H1 (cell line): ENCODE measurements around the gene ITPR3. TPM values are rescaled to one million over a fixed set of nuclear protein-coding genes. Genes with fewer than 3 reads are reported as not detected.
A peak's percentile ranks its signal among the peaks of the same experiment; 100 is the strongest.

Experiments
- CTCF ChIA-PET: fragments of 300-600 bp; sonication (Branson Sonifier 250); formaldehyde crosslinking; loops from one replicate; lab custom pipeline; 2021; ENCODE audit not compliant: partially characterized antibody; lab: Charles Lee
- POLR2A ChIA-PET: fragments of 300-600 bp; sonication (Branson Sonifier 250); formaldehyde crosslinking; loops from one replicate; lab custom pipeline; 2021; ENCODE audit warnings: inconsistent platforms; ENCODE audit not compliant: partially characterized antibody; lab: Charles Lee
- DNase-seq, 2 experiments: peaks; one replicate each; pipeline versions ENCODE4 v3.0.0 to v3.0.0-alpha.2; 2010 to 2022; ENCODE audit warnings: low spot score in 2 of 2, low read depth in 1 of 2, mixed read lengths in 1 of 2
- FAIRE-seq: peaks from 2 replicates; lab custom pipeline; 2011; peaks lifted over from hg19 to GRCh38; lab: Jason Lieb, UNC
- H2AFZ ChIP-seq: 2 replicates; pipeline ENCODE4 v1.8.1; 2012; ENCODE audit warnings: low read length, inconsistent platforms
- H2AK5ac ChIP-seq: 2 replicates; pipeline ENCODE4 v1.6.1; 2013; ENCODE audit warnings: low read depth, low read length
- H2BK120ac ChIP-seq: replicated peaks from 2 replicates; pipeline ENCODE3; 2013; ENCODE audit warnings: low read depth, low read length, inconsistent platforms
- H2BK12ac ChIP-seq: 2 replicates; pipeline ENCODE4 v1.6.1; 2013; ENCODE audit warnings: low read depth, low read length
- H2BK15ac ChIP-seq: 2 replicates; pipeline ENCODE4 v1.6.1; 2013; ENCODE audit warnings: low read length
- H2BK20ac ChIP-seq: 2 replicates; pipeline ENCODE4 v1.6.1; 2013; ENCODE audit warnings: low read length
- H2BK5ac ChIP-seq: 2 replicates; pipeline ENCODE4 v1.6.1; 2013; ENCODE audit warnings: low read depth, low read length
- H3K14ac ChIP-seq: 2 replicates; pipeline ENCODE4 v1.6.1; 2013; ENCODE audit warnings: inconsistent platforms; ENCODE audit not compliant: insufficient read length
- H3K18ac ChIP-seq: 2 replicates; pipeline ENCODE4 v1.6.1; 2013; ENCODE audit warnings: low read length; ENCODE audit errors: extremely low read depth
- H3K23ac ChIP-seq: 2 replicates; pipeline ENCODE4 v1.6.1; 2013; ENCODE audit warnings: inconsistent platforms; ENCODE audit not compliant: insufficient read length
- H3K23me2 ChIP-seq: 2 replicates; pipeline ENCODE4 v1.6.1; 2013; ENCODE audit warnings: low read depth, low read length
- H3K27ac ChIP-seq: 2 replicates; pipeline ENCODE4 v1.6.1; 2011; ENCODE audit warnings: low read depth, low read length, inconsistent platforms
- H3K27me3 ChIP-seq, 4 experiments: replicated peaks in 1 of 4; 1 replicate in 1 of 4; 2 replicates in 3 of 4; pipeline versions ENCODE4 v1.6.1 to v1.8.1; 2011 to 2013; ENCODE audit warnings: low read length in 3 of 4, mild to moderate bottlenecking in 3 of 4, inconsistent platforms in 2 of 4, mixed read lengths in 2 of 4, moderate library complexity in 1 of 4; ENCODE audit not compliant: control insufficient read depth in 3 of 4, insufficient read depth in 3 of 4; ENCODE audit errors: extremely low read depth in 1 of 4
- H3K36me3 ChIP-seq, 4 experiments: 2 replicates each; pipeline versions ENCODE4 v1.6.1 to v1.8.1; 2011 to 2013; ENCODE audit warnings: mild to moderate bottlenecking in 4 of 4, low read length in 3 of 4, moderate library complexity in 2 of 4, control low read depth in 1 of 4, inconsistent platforms in 1 of 4; ENCODE audit not compliant: insufficient read depth in 4 of 4, control insufficient read depth in 2 of 4
- H3K4ac ChIP-seq: replicated peaks from 2 replicates; pipeline ENCODE3; 2013; ENCODE audit warnings: low read length, low read depth, mixed read lengths, inconsistent platforms; ENCODE audit not compliant: insufficient read length
- H3K4me1 ChIP-seq, 4 experiments: replicated peaks in 1 of 4; 1 replicate in 1 of 4; 2 replicates in 3 of 4; pipeline versions ENCODE4 v1.6.1 to v1.8.1; 2011 to 2013; ENCODE audit warnings: low read length in 3 of 4, inconsistent platforms in 2 of 4, mixed read lengths in 1 of 4; ENCODE audit not compliant: insufficient read depth in 4 of 4, control insufficient read depth in 3 of 4
- H3K4me2 ChIP-seq, 2 experiments: 2 replicates each; pipeline versions ENCODE4 v1.6.1 to v1.8.1; 2011 to 2013; ENCODE audit warnings: low read depth in 2 of 2, low read length in 2 of 2, control low read depth in 1 of 2, inconsistent platforms in 1 of 2, mild to moderate bottlenecking in 1 of 2; ENCODE audit not compliant: insufficient read depth in 1 of 2
- H3K4me3 ChIP-seq, 4 experiments: fragments of 200-600, 300-600 bp in 1 of 4; sonication (generic), shearing (Covaris generic), sonication (Bioruptor Twin) in 1 of 4; 2 replicates each; pipeline versions ENCODE4 v1.5.1 to v1.8.1; 2011 to 2016; ENCODE audit warnings: low read length in 4 of 4, low read depth in 3 of 4, control low read depth in 2 of 4, inconsistent platforms in 2 of 4, mild to moderate bottlenecking in 2 of 4, mixed read lengths in 1 of 4, moderate library complexity in 1 of 4; ENCODE audit not compliant: insufficient read depth in 2 of 4; ENCODE audit errors: extremely low read depth in 1 of 4
- H3K56ac ChIP-seq: replicated peaks from 2 replicates; pipeline ENCODE3; 2013; ENCODE audit warnings: low read depth, mild to moderate bottlenecking, mixed read lengths, low read length, inconsistent platforms; ENCODE audit not compliant: insufficient read length
- H3K79me1 ChIP-seq: 2 replicates; pipeline ENCODE4 v1.6.1; 2013; ENCODE audit warnings: low read depth, low read length, control low read depth
- H3K79me2 ChIP-seq, 2 experiments: 2 replicates each; pipeline versions ENCODE4 v1.6.1 to v1.8.1; 2012 to 2013; ENCODE audit warnings: low read length in 2 of 2, mild to moderate bottlenecking in 2 of 2, inconsistent platforms in 1 of 2; ENCODE audit not compliant: insufficient read depth in 2 of 2, control insufficient read depth in 1 of 2
- H3K9ac ChIP-seq, 4 experiments: replicated peaks in 1 of 4; 1 replicate in 1 of 4; 2 replicates in 3 of 4; pipeline versions ENCODE4 v1.6.1 to v1.8.1; 2011 to 2013; ENCODE audit warnings: low read depth in 3 of 4, low read length in 3 of 4, control low read depth in 2 of 4, mild to moderate bottlenecking in 2 of 4, moderate library complexity in 2 of 4, inconsistent platforms in 1 of 4; ENCODE audit errors: extremely low read depth in 1 of 4
- H3K9me3 ChIP-seq, 2 experiments: 2 replicates each; pipeline versions ENCODE4 v1.6.1 to v1.8.1; 2012 to 2013; ENCODE audit warnings: mild to moderate bottlenecking in 2 of 2, moderate library complexity in 2 of 2, control low read depth in 1 of 2, inconsistent platforms in 1 of 2, low read depth in 1 of 2, low read length in 1 of 2, mixed read lengths in 1 of 2; ENCODE audit not compliant: insufficient read depth in 2 of 2
- H4K20me1 ChIP-seq, 2 experiments: replicated peaks in 1 of 2; 2 replicates each; pipeline versions ENCODE3 to v1.8.1; 2011 to 2013; ENCODE audit warnings: inconsistent platforms in 2 of 2, low read length in 2 of 2, mild to moderate bottlenecking in 1 of 2; ENCODE audit not compliant: insufficient read depth in 2 of 2, control insufficient read depth in 1 of 2
- H4K5ac ChIP-seq: 2 replicates; pipeline ENCODE4 v1.6.1; 2013; ENCODE audit warnings: low read length, low read depth, mixed read lengths, inconsistent platforms; ENCODE audit not compliant: insufficient read length
- H4K8ac ChIP-seq: 2 replicates; pipeline ENCODE4 v1.8.0; 2013; ENCODE audit warnings: mild to moderate bottlenecking, moderate library complexity, low read length, inconsistent platforms; ENCODE audit not compliant: insufficient read depth; ENCODE audit errors: extremely low read depth
- H4K91ac ChIP-seq: replicated peaks from 2 replicates; pipeline ENCODE3; 2013; ENCODE audit warnings: low read length, mixed read lengths, inconsistent platforms; ENCODE audit not compliant: insufficient read length
- EZH2 ChIP-seq: fragments of 200-600 bp; sonication (generic); IDR thresholded peaks from 2 replicates; pipeline ENCODE4 v1.7.1; 2012; ENCODE audit warnings: low read depth, mild to moderate bottlenecking, moderate library complexity, low read length, inconsistent platforms; ENCODE audit not compliant: severe bottlenecking
- TBP ChIP-seq: IDR thresholded peaks from 2 replicates; pipeline ENCODE4 v1.6.1; 2011; ENCODE audit warnings: low read depth, low read length, improper control_type of control experiment
- TCF12 ChIP-seq: IDR thresholded peaks from 2 replicates; pipeline ENCODE4 v1.6.1; 2011; ENCODE audit warnings: low read depth, mild to moderate bottlenecking, low read length
- WGBS, 2 experiments: shearing (Covaris generic) in 1 of 2; methylation state at CpG; one replicate each; pipeline versions ENCODE4 v1.1.6 to v1.1.7; 2013 to 2015; ENCODE audit warnings: low lambda C conversion rate in 2 of 2, mixed read lengths in 2 of 2, inconsistent platforms in 1 of 2, low coverage in 1 of 2, missing lambda C conversion rate in 1 of 2; ENCODE audit not compliant: insufficient replicate concordance in 2 of 2, insufficient coverage in 1 of 2, insufficient read length in 1 of 2; ENCODE audit errors: extremely low coverage in 1 of 2, missing lambda C conversion rate in 1 of 2; 5-methylcytosine and 5-hydroxymethylcytosine counted together
- polyA plus RNA-seq, 7 experiments: library from polyadenylated mRNA; depleted of rRNA in 3 of 7; stranded (reverse) in 5 of 7; unstranded in 2 of 7; fragments of >200 nt in 5 of 7; fragments of 200-250 nt in 2 of 7; gene quantifications; 1 replicate in 5 of 7; 2 replicates in 1 of 7; 4 replicates in 1 of 7; pipeline versions ENCODE4 v1.2.1 to v1.2.3, GENCODE V29; 2011 to 2013; ENCODE audit warnings: missing spikeins in 2 of 7, mixed read lengths in 2 of 7
- total RNA-seq: library from RNA; stranded (reverse); fragmentation: NEBNext Ultra II Directional; extraction: Animal tissue kit (Norgen Biotek cat#: 25700); gene quantifications from 2 replicates; pipeline ENCODE4 v1.2.1, GENCODE V29; 2021

The ITPR3 gene
- total and polyA plus RNA-seq, 2 of the 8 experiments (the other 6 are each of a cell fraction or from before 2014, with no cell fraction given): 29.1 to 45.7 TPM

DNA sequence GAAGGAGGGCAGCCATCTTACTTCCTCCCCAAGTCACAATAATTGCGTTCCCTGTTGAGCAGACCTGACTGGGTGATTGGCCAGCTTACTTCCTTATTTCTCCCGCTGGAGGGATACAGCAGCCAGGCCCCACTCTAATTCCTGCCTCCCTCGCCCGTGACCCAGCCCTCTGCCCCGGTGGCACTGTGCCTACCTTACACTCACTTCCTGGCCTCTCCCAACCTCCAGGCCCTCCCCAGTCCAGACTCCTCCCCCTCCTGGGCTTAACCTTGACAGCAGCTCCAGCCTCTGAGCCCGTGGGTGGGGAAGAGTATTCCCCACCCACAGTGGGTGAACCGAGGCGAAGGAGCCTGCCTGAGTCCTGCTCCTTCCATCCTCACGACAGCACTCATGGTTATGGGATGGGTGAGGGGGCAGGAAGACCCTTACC is 44.0 kb upstream of the ITPR3 start:
- Histone ChIP-seq H3K4me3 (no peak overlapping the region), H3K23ac (no peak overlapping the region), H4K8ac (peak overlapping the region; percentile 43; the same call in 1 of the 2 replicates), H3K27me3 (no peaks in the 10 kb centered on the region), H3K4me2 (no peak overlapping the region), H2AFZ (no peak overlapping the region), H2BK15ac (no peak overlapping the region), H2BK120ac (no peak overlapping the region), H3K79me1 (peaks cover 5% of the 10 kb centered on the region; the same call in 1 of the 2 replicates), H2BK12ac (no peak overlapping the region), H3K9me3 (no peaks in the 10 kb centered on the region), H3K27ac (no peak overlapping the region), H3K18ac (no peak overlapping the region), H3K23me2 (peaks cover 5% of the 10 kb centered on the region; the same call in 1 of the 2 replicates), H2AK5ac (no peak overlapping the region), H4K91ac (no peak overlapping the region), H2BK5ac (no peak overlapping the region), H3K36me3 (peaks cover 4 to 25% (median 16%) of the 10 kb centered on the region in 4 experiments), H3K4ac (no peak overlapping the region), H3K79me2 (peaks cover 0 to 19% of the 10 kb centered on the region in 2 experiments; a peak in 3 of 4 replicates), H4K20me1 (no peaks in the 10 kb centered on the region), H3K9ac (no peak overlapping the region), H2BK20ac (no peak overlapping the region), H3K56ac (no peak overlapping the region), H4K5ac (no peak overlapping the region), H3K14ac (no peak overlapping the region), H3K4me1 (peaks cover 0 to 4% (median 3%) of the 10 kb centered on the region in 4 experiments; a peak in 5 of 7 replicates)
- FAIRE-seq (no peak), DNase-seq (no peak)
- ChIA-PET CTCF (interaction anchor here (0.6 to 1.5 kb wide), 4 partner anchors 10 to 211 kb away, joined by 3 to 7 read pairs (median 3); no protein-coding TSS in a partner anchor), POLR2A (no interaction called here)
- 94% methylated on average over 8 of the region's 9 CpGs; no CpG with 5 or more reads in 1 of the 2 experiments for WGBS, 2 experiments
- TF ChIP-seq EZH2: no peak
- TF ChIP-seq TCF12: no peak
- no peak for TF ChIP-seq TBP
